ENCODE results near the gene NECTIN1. TPM values are rescaled to one million over a fixed set of nuclear protein-coding genes. Genes with fewer than 3 reads are reported as not detected.

The NECTIN1 gene
- total and polyA plus RNA-seq, 2 of the 13 experiments (the other 11 are each of a cell fraction or from before 2014, with no cell fraction given), result 3.9 to 7.3 TPM

DNA sequence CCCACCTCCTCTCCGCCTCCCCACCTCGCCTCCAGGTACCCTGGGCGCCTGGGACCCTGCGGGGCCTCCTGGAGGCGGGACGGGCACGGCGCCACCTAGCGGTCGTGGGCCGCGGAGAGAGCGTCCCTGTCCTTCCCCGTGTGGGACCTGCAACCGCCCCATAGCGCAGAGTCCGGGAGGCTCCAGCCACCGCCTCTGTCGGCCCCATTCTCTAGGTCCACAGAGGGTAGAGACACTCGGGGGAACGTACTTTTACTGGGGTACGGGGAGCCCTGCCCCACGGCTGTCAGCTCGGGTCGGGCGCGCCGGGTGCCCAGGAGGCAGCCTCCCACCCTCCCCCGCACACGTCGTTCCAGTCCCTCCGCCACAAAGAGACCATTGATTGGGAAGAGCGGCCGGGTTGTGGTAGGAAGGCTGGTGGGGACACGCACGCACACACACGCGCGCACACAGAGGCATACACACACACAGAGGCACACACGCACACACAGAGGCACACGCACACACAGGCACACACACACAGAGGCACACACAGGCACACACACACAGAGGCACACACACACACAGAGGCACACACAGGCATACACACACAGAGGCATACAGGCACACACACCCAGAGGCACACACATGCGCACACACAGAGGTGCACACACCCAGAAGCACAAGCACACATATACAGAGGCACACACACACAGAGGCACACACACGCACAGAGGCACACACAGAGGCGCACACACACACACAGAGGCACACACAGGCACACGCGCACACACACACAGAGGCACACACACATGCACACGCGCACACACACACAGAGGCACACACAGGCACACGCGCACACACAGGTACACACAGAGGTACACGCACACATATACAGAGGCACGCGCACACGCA, 12.6 kb upstream of the NECTIN1 start (continued):
- TF ChIP-seq, protein P1, sequence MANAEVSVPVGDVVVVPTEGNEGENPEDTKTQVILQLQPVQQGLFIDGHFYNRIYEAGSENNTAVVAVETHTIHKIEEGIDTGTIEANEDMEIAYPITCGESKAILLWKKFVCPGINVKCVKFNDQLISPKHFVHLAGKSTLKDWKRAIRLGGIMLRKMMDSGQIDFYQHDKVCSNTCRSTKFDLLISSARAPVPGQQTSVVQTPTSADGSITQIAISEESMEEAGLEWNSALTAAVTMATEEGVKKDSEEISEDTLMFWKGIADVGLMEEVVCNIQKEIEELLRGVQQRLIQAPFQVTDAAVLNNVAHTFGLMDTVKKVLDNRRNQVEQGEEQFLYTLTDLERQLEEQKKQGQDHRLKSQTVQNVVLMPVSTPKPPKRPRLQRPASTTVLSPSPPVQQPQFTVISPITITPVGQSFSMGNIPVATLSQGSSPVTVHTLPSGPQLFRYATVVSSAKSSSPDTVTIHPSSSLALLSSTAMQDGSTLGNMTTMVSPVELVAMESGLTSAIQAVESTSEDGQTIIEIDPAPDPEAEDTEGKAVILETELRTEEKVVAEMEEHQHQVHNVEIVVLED (CRISPR knock-in tag; IDR thresholded peaks at IDR 0.05; ENCODE audit: borderline replicate concordance), result 0 out of 2 replicates have a peak, but pooled peaks have one; percentile 22
- TF ChIP-seq ZFY (CRISPR knock-in tag; IDR thresholded peaks at IDR 0.05) (peak; percentile 45; the same call in 1 of the 2 replicates), NFKBIZ (CRISPR knock-in tag; IDR thresholded peaks at IDR 0.05) (no peak), ZSCAN21 (CRISPR knock-in tag; IDR thresholded peaks at IDR 0.05; ENCODE audit: borderline replicate concordance) (0 out of 2 replicates have a peak, but pooled peaks have one; percentile 47), NCOA5 (CRISPR knock-in tag; IDR thresholded peaks at IDR 0.05) (no peak), ZNF816 (CRISPR knock-in tag; IDR thresholded peaks at IDR 0.05; ENCODE audit: borderline replicate concordance) (no peak), MEIS1 (CRISPR knock-in tag; IDR thresholded peaks at IDR 0.05; ENCODE audit: borderline replicate concordance) (no peak), HOXA3 (CRISPR knock-in tag; IDR thresholded peaks at IDR 0.05) (0 out of 2 replicates have a peak, but pooled peaks have one; percentile 22), BRD4 (CRISPR knock-in tag; IDR thresholded peaks at IDR 0.05) (no peak)
- TF ChIP-seq, protein P2, sequence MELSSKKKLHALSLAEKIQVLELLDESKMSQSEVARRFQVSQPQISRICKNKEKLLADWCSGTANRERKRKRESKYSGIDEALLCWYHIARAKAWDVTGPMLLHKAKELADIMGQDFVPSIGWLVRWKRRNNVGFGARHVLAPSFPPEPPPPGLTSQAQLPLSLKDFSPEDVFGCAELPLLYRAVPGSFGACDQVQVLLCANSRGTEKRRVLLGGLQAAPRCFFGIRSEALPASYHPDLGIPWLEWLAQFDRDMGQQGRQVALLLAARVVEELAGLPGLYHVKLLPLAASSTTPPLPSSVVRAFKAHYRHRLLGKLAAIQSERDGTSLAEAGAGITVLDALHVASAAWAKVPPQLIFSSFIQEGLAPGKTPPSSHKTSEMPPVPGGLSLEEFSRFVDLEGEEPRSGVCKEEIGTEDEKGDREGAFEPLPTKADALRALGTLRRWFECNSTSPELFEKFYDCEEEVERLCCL (CRISPR knock-in tag; IDR thresholded peaks at IDR 0.05; ENCODE audit: borderline replicate concordance), result no peak
- TF ChIP-seq, protein P3, sequence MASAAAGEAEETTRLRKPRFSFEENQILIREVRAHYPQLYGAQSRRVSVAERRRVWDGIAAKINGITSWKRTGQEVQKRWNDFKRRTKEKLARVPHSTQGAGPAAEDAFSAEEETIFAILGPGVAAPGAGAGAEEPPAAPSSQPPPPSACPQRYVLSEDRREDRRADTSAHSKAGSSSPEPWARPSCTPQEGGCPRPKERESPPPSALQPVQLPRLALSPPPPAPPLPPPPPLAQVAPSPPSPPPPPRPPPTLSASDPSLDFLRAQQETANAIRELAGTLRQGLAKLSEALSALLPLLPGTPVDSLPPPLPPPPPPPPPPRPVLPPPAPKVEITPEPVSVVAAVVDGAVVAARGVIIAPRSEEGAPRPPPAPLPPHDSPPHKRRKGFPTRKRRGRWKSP (CRISPR knock-in tag; IDR thresholded peaks at IDR 0.05), result 0 out of 2 replicates have a peak, but pooled peaks have one; percentile 35
- TF ChIP-seq, protein P4, sequence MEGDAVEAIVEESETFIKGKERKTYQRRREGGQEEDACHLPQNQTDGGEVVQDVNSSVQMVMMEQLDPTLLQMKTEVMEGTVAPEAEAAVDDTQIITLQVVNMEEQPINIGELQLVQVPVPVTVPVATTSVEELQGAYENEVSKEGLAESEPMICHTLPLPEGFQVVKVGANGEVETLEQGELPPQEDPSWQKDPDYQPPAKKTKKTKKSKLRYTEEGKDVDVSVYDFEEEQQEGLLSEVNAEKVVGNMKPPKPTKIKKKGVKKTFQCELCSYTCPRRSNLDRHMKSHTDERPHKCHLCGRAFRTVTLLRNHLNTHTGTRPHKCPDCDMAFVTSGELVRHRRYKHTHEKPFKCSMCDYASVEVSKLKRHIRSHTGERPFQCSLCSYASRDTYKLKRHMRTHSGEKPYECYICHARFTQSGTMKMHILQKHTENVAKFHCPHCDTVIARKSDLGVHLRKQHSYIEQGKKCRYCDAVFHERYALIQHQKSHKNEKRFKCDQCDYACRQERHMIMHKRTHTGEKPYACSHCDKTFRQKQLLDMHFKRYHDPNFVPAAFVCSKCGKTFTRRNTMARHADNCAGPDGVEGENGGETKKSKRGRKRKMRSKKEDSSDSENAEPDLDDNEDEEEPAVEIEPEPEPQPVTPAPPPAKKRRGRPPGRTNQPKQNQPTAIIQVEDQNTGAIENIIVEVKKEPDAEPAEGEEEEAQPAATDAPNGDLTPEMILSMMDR (CRISPR knock-in tag; IDR thresholded peaks at IDR 0.05), result peak; percentile 92
- TF ChIP-seq, protein P5, sequence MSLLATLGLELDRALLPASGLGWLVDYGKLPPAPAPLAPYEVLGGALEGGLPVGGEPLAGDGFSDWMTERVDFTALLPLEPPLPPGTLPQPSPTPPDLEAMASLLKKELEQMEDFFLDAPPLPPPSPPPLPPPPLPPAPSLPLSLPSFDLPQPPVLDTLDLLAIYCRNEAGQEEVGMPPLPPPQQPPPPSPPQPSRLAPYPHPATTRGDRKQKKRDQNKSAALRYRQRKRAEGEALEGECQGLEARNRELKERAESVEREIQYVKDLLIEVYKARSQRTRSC (CRISPR knock-in tag; IDR thresholded peaks at IDR 0.05; ENCODE audit: low read depth), result no peak
- TF ChIP-seq, protein P6, sequence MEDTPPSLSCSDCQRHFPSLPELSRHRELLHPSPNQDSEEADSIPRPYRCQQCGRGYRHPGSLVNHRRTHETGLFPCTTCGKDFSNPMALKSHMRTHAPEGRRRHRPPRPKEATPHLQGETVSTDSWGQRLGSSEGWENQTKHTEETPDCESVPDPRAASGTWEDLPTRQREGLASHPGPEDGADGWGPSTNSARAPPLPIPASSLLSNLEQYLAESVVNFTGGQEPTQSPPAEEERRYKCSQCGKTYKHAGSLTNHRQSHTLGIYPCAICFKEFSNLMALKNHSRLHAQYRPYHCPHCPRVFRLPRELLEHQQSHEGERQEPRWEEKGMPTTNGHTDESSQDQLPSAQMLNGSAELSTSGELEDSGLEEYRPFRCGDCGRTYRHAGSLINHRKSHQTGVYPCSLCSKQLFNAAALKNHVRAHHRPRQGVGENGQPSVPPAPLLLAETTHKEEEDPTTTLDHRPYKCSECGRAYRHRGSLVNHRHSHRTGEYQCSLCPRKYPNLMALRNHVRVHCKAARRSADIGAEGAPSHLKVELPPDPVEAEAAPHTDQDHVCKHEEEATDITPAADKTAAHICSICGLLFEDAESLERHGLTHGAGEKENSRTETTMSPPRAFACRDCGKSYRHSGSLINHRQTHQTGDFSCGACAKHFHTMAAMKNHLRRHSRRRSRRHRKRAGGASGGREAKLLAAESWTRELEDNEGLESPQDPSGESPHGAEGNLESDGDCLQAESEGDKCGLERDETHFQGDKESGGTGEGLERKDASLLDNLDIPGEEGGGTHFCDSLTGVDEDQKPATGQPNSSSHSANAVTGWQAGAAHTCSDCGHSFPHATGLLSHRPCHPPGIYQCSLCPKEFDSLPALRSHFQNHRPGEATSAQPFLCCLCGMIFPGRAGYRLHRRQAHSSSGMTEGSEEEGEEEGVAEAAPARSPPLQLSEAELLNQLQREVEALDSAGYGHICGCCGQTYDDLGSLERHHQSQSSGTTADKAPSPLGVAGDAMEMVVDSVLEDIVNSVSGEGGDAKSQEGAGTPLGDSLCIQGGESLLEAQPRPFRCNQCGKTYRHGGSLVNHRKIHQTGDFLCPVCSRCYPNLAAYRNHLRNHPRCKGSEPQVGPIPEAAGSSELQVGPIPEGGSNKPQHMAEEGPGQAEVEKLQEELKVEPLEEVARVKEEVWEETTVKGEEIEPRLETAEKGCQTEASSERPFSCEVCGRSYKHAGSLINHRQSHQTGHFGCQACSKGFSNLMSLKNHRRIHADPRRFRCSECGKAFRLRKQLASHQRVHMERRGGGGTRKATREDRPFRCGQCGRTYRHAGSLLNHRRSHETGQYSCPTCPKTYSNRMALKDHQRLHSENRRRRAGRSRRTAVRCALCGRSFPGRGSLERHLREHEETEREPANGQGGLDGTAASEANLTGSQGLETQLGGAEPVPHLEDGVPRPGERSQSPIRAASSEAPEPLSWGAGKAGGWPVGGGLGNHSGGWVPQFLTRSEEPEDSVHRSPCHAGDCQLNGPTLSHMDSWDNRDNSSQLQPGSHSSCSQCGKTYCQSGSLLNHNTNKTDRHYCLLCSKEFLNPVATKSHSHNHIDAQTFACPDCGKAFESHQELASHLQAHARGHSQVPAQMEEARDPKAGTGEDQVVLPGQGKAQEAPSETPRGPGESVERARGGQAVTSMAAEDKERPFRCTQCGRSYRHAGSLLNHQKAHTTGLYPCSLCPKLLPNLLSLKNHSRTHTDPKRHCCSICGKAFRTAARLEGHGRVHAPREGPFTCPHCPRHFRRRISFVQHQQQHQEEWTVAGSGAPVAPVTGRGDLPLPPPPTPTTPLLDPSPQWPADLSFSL (CRISPR knock-in tag; IDR thresholded peaks at IDR 0.05), result peak; percentile 89

Measured in HepG2 (cell line).